HG02571 (cell line): ENCODE results near the gene EPHA5.

Source experiments
- ATAC-seq: cut with Tn5 transposase; IDR thresholded peaks from one replicate; pipeline ENCODE4 v1.9.1; 2021; ENCODE audit warnings: mild to moderate bottlenecking, moderate library complexity; ENCODE audit not compliant: unreplicated experiment

The EPHA5 gene

GRCh38 chr4:65635051-65635821 lies 35.1 kb downstream of the EPHA5 start:
- no peak for ATAC-seq

- ATAC-seq, result no peak
Measured at GRCh38 chr4:65624651-65625050, 45.6 kb downstream of the EPHA5 start.

DNA sequence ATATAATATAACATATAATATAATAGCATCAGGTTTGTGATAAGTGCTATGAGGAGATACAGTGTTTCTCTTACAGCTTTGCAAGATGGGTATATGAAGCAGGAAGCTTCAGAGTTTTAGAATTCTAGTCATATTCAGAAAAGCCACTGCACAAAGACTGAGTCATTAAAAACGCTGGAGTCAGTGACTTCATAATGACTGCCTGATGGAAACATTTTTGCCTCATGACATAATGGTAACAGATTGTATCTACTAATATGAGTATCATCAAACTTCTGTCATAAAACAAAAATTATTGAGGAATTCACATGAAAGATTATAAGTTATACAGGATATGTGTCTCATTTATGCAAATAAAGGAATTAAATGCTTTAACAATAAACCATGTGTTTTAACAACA lies 46.8 kb downstream of the EPHA5 start:
- ATAC-seq, result no peak

GRCh38 chr4:65617416-65617815 lies 52.9 kb downstream of the EPHA5 start:
- no peak for ATAC-seq

DNA sequence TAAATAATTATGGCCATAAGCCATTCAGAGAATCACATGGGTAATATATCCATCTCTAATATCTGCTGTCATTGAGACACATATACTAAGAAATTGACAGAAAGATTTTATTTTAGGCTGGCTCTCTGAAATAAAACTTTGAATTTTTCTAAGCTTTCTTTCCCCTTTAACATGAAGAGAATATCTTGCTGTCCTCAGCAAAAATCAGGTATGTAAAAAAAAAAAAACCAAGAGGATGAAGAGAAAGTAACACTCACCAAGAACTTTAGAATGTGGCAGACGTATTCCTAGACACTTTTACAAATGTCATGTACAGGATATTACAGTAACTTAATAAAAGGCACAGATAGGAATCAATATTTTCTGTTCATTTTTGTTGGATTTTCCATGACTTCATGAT lies 65.8 kb downstream of the EPHA5 start:
- no peak for ATAC-seq

DNA sequence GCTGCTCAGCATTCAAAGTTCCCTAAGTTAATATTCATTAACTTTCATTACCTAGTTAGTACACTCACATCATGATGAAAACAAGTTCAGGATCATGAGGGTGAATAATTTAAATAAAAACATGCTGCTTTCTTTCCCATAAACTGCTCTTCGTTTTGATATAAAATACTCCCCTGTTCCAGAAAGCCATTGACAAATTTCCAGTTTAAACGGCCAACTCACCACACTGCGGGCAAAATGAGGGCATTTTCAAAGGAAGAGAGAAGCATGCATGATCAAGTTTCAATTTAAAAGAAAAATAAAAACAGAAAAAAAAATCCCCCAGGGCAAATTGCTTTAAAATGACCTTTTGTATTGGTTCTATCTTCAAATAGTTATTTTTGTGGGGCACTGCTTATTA lies 69.6 kb downstream of the EPHA5 start:
- no peak for ATAC-seq

DNA sequence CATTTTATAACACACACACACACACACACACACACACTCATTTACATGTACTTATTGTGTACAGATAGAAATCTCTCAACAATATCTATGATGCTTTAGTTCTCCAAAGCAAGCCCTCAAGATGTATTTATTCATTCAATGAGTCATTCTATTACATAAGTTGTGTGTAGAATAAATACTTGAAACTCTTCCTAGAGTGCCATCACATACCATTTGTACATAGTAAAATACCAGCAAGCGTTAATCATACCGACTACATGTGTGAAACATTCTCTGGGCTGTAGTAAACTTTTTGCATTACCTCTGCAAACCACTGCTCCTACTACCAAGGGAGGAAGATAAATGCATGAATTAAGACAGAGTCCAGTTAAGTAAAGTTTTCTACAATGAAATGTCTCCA lies 70.9 kb downstream of the EPHA5 start:
- ATAC-seq, result no peak

- ATAC-seq, result no peak
Measured at GRCh38 chr4:65597697-65598096, 72.6 kb downstream of the EPHA5 start.

GRCh38 chr4:65592089-65592488 lies 78.2 kb downstream of the EPHA5 start:
- ATAC-seq, result no peak

DNA sequence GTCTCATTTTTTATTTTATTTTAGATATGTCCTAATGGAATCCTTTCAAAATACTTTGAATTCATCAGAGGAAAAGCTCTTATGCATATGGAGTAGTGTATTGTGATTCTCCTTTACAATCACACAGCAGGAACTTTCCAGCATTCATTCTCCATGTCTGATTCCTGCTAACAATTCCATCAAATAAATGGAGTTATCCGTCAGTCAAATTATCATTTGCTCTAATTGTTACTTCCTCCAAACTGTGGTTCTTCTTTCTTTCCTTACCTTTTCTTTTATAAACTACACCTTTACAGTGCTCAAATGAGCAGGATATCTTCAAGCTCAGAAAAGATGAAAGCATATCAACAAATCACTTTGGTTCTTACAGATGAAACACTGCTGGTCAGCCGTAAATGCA lies 80.4 kb downstream of the EPHA5 start:
- ATAC-seq, result no peak

GRCh38 chr4:65589331-65589730 lies 81.0 kb downstream of the EPHA5 start:
- ATAC-seq, result no peak

- no peak for ATAC-seq
Measured at GRCh38 chr4:65580551-65580950, 89.7 kb downstream of the EPHA5 start.

- no peak for ATAC-seq
Measured at GRCh38 chr4:65566473-65566872, 103.8 kb downstream of the EPHA5 start.

DNA sequence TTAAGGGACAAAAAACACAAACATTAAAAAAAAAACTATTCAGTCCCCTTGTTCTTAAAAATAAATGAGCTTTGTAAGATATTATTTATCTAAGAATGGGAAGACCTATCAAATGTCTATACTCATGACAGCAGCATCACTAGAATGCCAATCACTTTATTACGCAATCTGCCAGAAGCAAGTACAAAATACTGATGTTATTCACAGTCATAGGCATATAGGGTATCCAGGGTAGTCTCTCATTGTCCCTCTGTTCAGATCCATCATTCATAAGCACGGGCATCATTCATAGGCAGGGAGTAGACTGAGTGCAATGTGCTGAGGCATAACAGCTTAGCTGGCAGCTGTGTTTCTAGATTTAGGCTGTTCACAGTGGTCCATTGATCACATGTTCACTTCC lies 109.1 kb downstream of the EPHA5 start:
- ATAC-seq, result no peak

GRCh38 chr4:65559270-65559669 lies 111.0 kb downstream of the EPHA5 start:
- no peak for ATAC-seq

DNA sequence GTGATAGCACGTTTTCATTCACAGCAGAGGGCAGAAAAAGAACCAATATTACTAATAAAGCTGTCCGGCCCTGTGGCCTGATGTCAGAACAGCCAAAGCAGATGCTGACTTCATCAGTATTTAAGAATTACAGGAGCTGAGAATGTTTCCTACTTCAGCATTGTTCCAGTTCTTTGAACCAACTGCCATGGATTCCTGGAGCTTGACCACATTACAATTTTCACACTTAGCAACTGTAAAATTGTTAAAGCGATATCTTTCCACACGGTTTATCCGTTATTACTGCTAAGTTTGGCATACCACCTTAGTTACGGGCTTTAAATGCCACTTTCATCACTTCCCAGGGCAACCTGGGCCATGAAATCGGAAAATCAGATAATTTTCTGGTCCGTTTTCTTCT lies 118.2 kb downstream of the EPHA5 start:
- ATAC-seq, result no peak

DNA sequence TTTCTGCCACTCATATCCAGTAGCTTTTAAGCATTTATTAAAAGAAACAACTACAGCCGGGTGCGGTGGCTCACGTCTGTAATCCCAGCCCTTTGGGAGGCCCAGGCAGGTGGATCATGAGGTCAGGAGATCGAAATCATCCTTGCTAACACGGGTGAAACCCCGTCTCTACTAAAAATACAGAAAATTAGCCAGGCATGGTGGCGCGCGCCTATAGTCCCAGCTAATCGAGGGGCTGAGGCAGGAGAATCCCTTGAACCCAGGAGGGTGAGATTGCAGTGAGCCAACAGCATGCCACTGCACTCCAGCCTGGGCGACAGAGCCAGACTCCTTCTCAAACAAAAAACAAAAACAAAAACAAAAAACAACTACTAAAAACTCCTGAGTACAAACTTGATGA lies 119.8 kb downstream of the EPHA5 start:
- no peak for ATAC-seq

- no peak for ATAC-seq
Measured at GRCh38 chr4:65546882-65547416, 123.3 kb downstream of the EPHA5 start.

GRCh38 chr4:65538571-65538970 lies 131.7 kb downstream of the EPHA5 start:
- ATAC-seq, result no peak

GRCh38 chr4:65535113-65535512 lies 135.2 kb downstream of the EPHA5 start:
- no peak for ATAC-seq

- ATAC-seq, result no peak
Measured at GRCh38 chr4:65521666-65522065, 148.6 kb downstream of the EPHA5 start.

- no peak for ATAC-seq
Measured at GRCh38 chr4:65515646-65516045, 154.6 kb downstream of the EPHA5 start.

GRCh38 chr4:65510976-65511375 lies 159.3 kb downstream of the EPHA5 start:
- ATAC-seq, result no peak
